GM18526 (cell line): ENCODE results near the gene SND1.

Source experiments
- POLR2A ChIP-seq: IDR thresholded peaks from 3 replicates; pipeline ENCODE4 v1.6.1; 2011; ENCODE audit not compliant: insufficient read length; ENCODE audit errors: extremely low read depth

SND1 gene

GRCh38 chr7:127907110-127908040, 255.4 kb downstream of the SND1 start:
- no peak for TF ChIP-seq POLR2A

GRCh38 chr7:127908430-127909258, 256.6 kb downstream of the SND1 start:
- no peak for TF ChIP-seq POLR2A

GRCh38 chr7:127909424-127910152, 257.6 kb downstream of the SND1 start:
- TF ChIP-seq POLR2A, result no peak

- no peak for TF ChIP-seq POLR2A
These were observed 258.7 kb downstream of the SND1 start for GRCh38 chr7:127910670-127911069.

DNA sequence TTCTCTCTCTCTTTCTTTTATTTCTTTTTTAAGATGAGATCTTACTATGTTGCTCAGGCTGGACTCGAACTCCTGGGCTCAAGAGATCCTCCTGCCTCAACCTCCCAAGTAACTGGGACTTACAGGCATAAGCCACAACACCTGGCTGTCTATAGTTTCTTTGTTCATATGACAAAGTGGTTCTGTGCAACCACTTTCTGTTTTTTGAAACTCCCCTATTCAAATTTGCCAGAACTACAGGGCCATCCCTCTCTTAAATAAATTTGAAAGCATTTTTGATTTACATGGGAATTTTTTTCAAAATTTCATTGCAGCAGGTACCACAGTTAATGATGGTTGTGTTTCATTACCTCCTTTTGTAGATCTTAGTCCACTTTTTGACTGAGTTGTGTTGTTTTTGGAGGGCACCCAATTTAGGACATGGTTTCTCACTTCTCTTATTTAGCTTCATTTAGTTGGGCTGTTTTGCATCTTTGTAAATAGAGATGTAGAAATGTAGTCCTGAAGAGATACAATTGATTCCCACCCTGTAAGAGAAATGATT, 260.0 kb downstream of the SND1 start:
- no peak for TF ChIP-seq POLR2A

- no peak for TF ChIP-seq POLR2A
These were observed 260.9 kb downstream of the SND1 start for GRCh38 chr7:127912901-127913300.

DNA sequence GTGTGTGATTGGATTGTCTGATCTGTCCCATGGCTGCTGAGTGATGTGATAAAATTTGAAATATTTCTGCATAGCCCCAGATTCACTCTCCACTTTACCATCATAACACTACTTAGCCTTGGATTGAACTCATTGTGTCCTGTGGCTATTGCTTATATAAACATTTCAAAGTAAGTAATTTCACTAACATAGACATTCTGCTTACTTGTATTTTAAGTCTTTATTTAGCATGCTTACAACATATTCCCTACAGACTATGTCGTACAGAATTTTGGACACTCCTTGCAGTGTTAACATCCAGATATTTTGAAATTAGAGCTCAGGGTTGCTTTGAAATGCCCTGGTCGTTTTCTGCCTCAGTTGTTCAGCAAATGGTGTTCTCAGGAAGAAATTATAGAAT, 261.7 kb downstream of the SND1 start:
- no peak for TF ChIP-seq POLR2A

- no peak for TF ChIP-seq POLR2A
These were observed 262.7 kb downstream of the SND1 start for GRCh38 chr7:127914693-127915092.

DNA sequence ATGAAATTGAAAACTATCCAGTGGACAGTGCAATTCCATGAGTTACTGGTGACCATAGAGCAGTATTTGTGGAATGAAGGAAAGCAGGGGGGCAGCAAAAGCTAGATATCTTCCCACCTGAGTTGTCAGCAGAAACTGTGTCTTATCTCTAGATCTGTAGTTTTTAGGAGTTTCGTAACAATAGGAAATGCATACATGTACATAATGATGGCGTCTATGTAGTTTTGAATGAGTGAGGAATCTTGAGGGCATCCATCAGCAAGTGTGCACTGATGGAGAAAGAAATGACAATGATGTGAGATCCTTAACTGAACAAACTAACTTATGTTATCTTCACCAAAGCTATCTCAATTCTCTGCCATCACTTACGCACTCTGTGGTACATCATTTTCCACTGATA, 264.7 kb downstream of the SND1 start:
- TF ChIP-seq POLR2A, result no peak

- TF ChIP-seq POLR2A, result no peak
These were observed 266.1 kb downstream of the SND1 start for GRCh38 chr7:127918130-127918529.

- TF ChIP-seq POLR2A, result no peak
These were observed 268.9 kb downstream of the SND1 start for GRCh38 chr7:127920787-127921438.

GRCh38 chr7:127922656-127923055, 270.7 kb downstream of the SND1 start:
- TF ChIP-seq POLR2A, result no peak

GRCh38 chr7:127924874-127925273, 272.9 kb downstream of the SND1 start:
- TF ChIP-seq POLR2A, result no peak

- no peak for TF ChIP-seq POLR2A
These were observed 275.3 kb downstream of the SND1 start for GRCh38 chr7:127927348-127927696.

- TF ChIP-seq POLR2A, result no peak
These were observed 276.2 kb downstream of the SND1 start for GRCh38 chr7:127928222-127928621.
